HepG2 (cell line): ENCODE results near the gene GSDMA. TPM values are rescaled to one million over a fixed set of nuclear protein-coding genes. Genes with fewer than 3 reads are reported as not detected.
A peak's percentile ranks its signal among the peaks of the same experiment; 100 is the strongest.

Experiments used
- ATAC-seq: fragments of 200-7000 bp; cut with Tn5 transposase; 3 replicates; pipeline ENCODE4 v1.9.1; 2020; ENCODE audit warnings: mild to moderate bottlenecking, moderate library complexity
- BruUV-seq: library from RNA; stranded (reverse); fragments of 400-500 nt; replicated peaks from 2 replicates; lab custom pipeline; 2021; lab: Mats Ljungman, UMichigan
- CTCF ChIA-PET: fragments of 300-600 bp; formaldehyde crosslinking; extraction: SDS; loops from one replicate; lab custom pipeline; 2021; ENCODE audit warnings: low total read pairs, inconsistent platforms, low intra/inter-chr PET ratio; lab: Yijun Ruan, JAX
- POLR2A ChIA-PET: fragments of 350-600 bp; sonication (Branson Sonifier 250); formaldehyde crosslinking; loops from one replicate; lab custom pipeline; 2020; ENCODE audit warnings: antibody characterized with exemption, inconsistent platforms; lab: Yijun Ruan, JAX
- DNase-seq: peaks from one replicate; pipeline ENCODE4 v3.0.0-alpha.2; 2015; ENCODE audit warnings: low spot score
- FAIRE-seq: peaks from 3 replicates; lab custom pipeline; 2011; peaks lifted over from hg19 to GRCh38; lab: Jason Lieb, UNC
- H2AFZ ChIP-seq: one replicate; pipeline ENCODE4 v1.6.1; 2011; ENCODE audit warnings: low read length, inconsistent platforms
- H3K27ac ChIP-seq: fragments of 300-600 bp; 3 replicates; pipeline ENCODE4 v1.8.0; 2011; ENCODE audit warnings: mixed run types, mild to moderate bottlenecking, mixed read lengths, low read length, inconsistent platforms; ENCODE audit not compliant: insufficient read depth; ENCODE audit errors: extremely low read length
- H3K27me3 ChIP-seq, 2 experiments: fragments of 200-600 bp in 1 of 2; 2 replicates in 1 of 2; 3 replicates in 1 of 2; pipeline versions ENCODE4 v1.6.0 to v1.8.0; 2011; ENCODE audit warnings: low read length in 2 of 2, mild to moderate bottlenecking in 2 of 2, moderate library complexity in 2 of 2, inconsistent platforms in 1 of 2; ENCODE audit not compliant: insufficient read depth in 2 of 2, control insufficient read depth in 1 of 2
- H3K36me3 ChIP-seq, 2 experiments: fragments of 200-600 bp in 1 of 2; replicated peaks in 1 of 2; 2 replicates in 1 of 2; 3 replicates in 1 of 2; pipeline versions ENCODE4 v1.5.1 to v1.8.0; 2011; ENCODE audit warnings: low read length in 2 of 2, inconsistent platforms in 1 of 2; ENCODE audit not compliant: insufficient read depth in 2 of 2, control insufficient read depth in 1 of 2
- H3K4me1 ChIP-seq: 2 replicates; pipeline ENCODE4 v1.5.1; 2012; ENCODE audit warnings: low read length, inconsistent platforms; ENCODE audit not compliant: insufficient read depth
- H3K4me2 ChIP-seq: 2 replicates; pipeline ENCODE4 v1.6.0; 2011; ENCODE audit warnings: low read depth, low read length, inconsistent platforms
- H3K4me3 ChIP-seq, 3 experiments: fragments of 200-600 bp in 1 of 3; sonication (generic), shearing (Covaris generic) in 1 of 3; replicated peaks in 1 of 3; 2 replicates each; pipeline ENCODE4 v1.5.1; 2011 to 2016; ENCODE audit warnings: low read length in 3 of 3, inconsistent platforms in 2 of 3, low read depth in 2 of 3, mild to moderate bottlenecking in 2 of 3, control low read depth in 1 of 3, mixed read lengths in 1 of 3; ENCODE audit not compliant: insufficient read depth in 1 of 3
- H3K79me2 ChIP-seq: one replicate; pipeline ENCODE4 v1.6.1; 2011; ENCODE audit warnings: low read length, inconsistent platforms; ENCODE audit not compliant: insufficient read depth
- H3K9ac ChIP-seq: 2 replicates; pipeline ENCODE4 v1.6.0; 2011; ENCODE audit warnings: mild to moderate bottlenecking, low read depth, low read length, inconsistent platforms; ENCODE audit not compliant: insufficient read depth
- H3K9me3 ChIP-seq: 2 replicates; pipeline ENCODE4 v1.5.1; 2012; ENCODE audit warnings: mild to moderate bottlenecking, low read length
- H4K20me1 ChIP-seq: 2 replicates; pipeline ENCODE4 v1.6.0; 2011; ENCODE audit warnings: inconsistent platforms, mild to moderate bottlenecking, low read length, moderate library complexity; ENCODE audit not compliant: insufficient read depth
- ARNTL ChIP-seq: sonication (generic); formaldehyde crosslinking; IDR thresholded peaks from 2 replicates; pipeline ENCODE4 v1.4.0; 2020; ENCODE audit warnings: mild to moderate bottlenecking, missing genetic modification reagents
- DNMT3B ChIP-seq: conservative IDR thresholded peaks from 2 replicates; pipeline ENCODE4 v1.6.1; 2016; ENCODE audit warnings: missing biosample characterization, control low read depth
- KLF11 ChIP-seq: IDR thresholded peaks from 2 replicates; pipeline ENCODE4 v1.6.1; 2016; ENCODE audit warnings: missing compliant biosample characterization
- NFRKB ChIP-seq: fragments of 450-650 bp; IDR thresholded peaks from 2 replicates; pipeline ENCODE4 v1.6.1; 2017
- NRL ChIP-seq: sonication (generic); formaldehyde crosslinking; IDR thresholded peaks from 2 replicates; pipeline ENCODE4 v1.5.0; 2020; ENCODE audit warnings: missing genetic modification reagents, mild to moderate bottlenecking, moderate library complexity, borderline replicate concordance
- PAX8 ChIP-seq: sonication (generic); formaldehyde crosslinking; IDR thresholded peaks from 2 replicates; pipeline ENCODE4 v1.8.0; 2022; ENCODE audit warnings: mild to moderate bottlenecking, missing genetic modification reagents, borderline replicate concordance
- RBM39 ChIP-seq: fragments of 200-400 bp; formaldehyde crosslinking; IDR thresholded peaks from one replicate; pipeline ENCODE4 v1.6.1; 2018; ENCODE audit warnings: antibody characterized with exemption, mild to moderate bottlenecking, low read depth, low read length; ENCODE audit not compliant: poor library complexity, severe bottlenecking
- RCOR2 ChIP-seq: IDR thresholded peaks from 2 replicates; pipeline ENCODE4 v1.6.1; 2016; ENCODE audit warnings: missing biosample characterization, missing genetic modification reagents
- SNAI1 ChIP-seq: sonication (generic); formaldehyde crosslinking; IDR thresholded peaks from 2 replicates; pipeline ENCODE4 v1.5.0; 2020; ENCODE audit warnings: mild to moderate bottlenecking, missing genetic modification reagents, borderline replicate concordance
- XRCC5 ChIP-seq: fragments of 200-400 bp; formaldehyde crosslinking; optimal IDR thresholded peaks from 2 replicates; pipeline ENCODE3; 2017; ENCODE audit warnings: mild to moderate bottlenecking, low read length
- ZFP36L1 ChIP-seq: sonication (generic); formaldehyde crosslinking; IDR thresholded peaks from 2 replicates; pipeline ENCODE4 v1.8.0; 2022; ENCODE audit warnings: mild to moderate bottlenecking, missing genetic modification reagents, moderate library complexity
- ZIK1 ChIP-seq: sonication (generic); formaldehyde crosslinking; IDR thresholded peaks from 2 replicates; pipeline ENCODE4 v1.5.0; 2020; ENCODE audit warnings: mild to moderate bottlenecking, low read depth, missing genetic modification reagents, borderline replicate concordance
- ZNF232 ChIP-seq: sonication (generic); formaldehyde crosslinking; IDR thresholded peaks from 2 replicates; pipeline ENCODE4 v1.4.0; 2020; ENCODE audit warnings: missing genetic modification reagents, borderline replicate concordance
- ZNF547 ChIP-seq: sonication (generic); formaldehyde crosslinking; IDR thresholded peaks from 2 replicates; pipeline ENCODE4 v1.5.1; 2020; ENCODE audit warnings: mild to moderate bottlenecking, missing genetic modification reagents
- ZNF550 ChIP-seq: sonication (generic); formaldehyde crosslinking; IDR thresholded peaks from 2 replicates; pipeline ENCODE4 v1.4.0; 2020; ENCODE audit warnings: mild to moderate bottlenecking, missing genetic modification reagents, borderline replicate concordance
- ZNF670 ChIP-seq: sonication (generic); formaldehyde crosslinking; IDR thresholded peaks from 2 replicates; pipeline ENCODE4 v1.8.0; 2022; ENCODE audit warnings: mild to moderate bottlenecking, missing genetic modification reagents, borderline replicate concordance
- ZNF773 ChIP-seq: sonication (generic); formaldehyde crosslinking; IDR thresholded peaks from 2 replicates; pipeline ENCODE4 v1.4.0; 2020; ENCODE audit warnings: missing genetic modification reagents, borderline replicate concordance
- WGBS: methylation state at CpG from one replicate; pipeline ENCODE4 v1.1.6; 2017; ENCODE audit warnings: low lambda C conversion rate; 5-methylcytosine and 5-hydroxymethylcytosine counted together
- in situ Hi-C: cut with HindIII; loops from 2 replicates; pipeline ENCODE4 v1.10.0; 2017; ENCODE audit warnings: low pct_unique_long_range_greater_than_20kb; ENCODE audit not compliant: extremely low pct_ligation_motif_present
- intact Hi-C: fragments of 100-400 bp; cut with micrococcal nuclease; formaldehyde crosslinking; loops from one replicate; pipeline ENCODE4 v1.10.0; 2022; ENCODE audit not compliant: unreplicated experiment
- polyA plus RNA-seq, 8 experiments: library from polyadenylated mRNA; depleted of rRNA in 3 of 8; stranded (reverse) in 7 of 8; unstranded in 1 of 8; fragments of >200 nt; fragmentation: Illumina TruSeq in 4 of 8; extraction: Trizol in 4 of 8; gene quantifications; 2 replicates each; pipeline versions ENCODE4 v1.2.1 to v1.2.3, GENCODE V29; 2011 to 2016; ENCODE audit warnings: low read depth in 4 of 8, missing spikeins in 1 of 8, mixed read lengths in 1 of 8; ENCODE audit not compliant: insufficient read depth in 1 of 8
- total RNA-seq, 5 experiments: library from RNA; depleted of rRNA; stranded (reverse); fragments of >200 nt; fragmentation: Illumina TruSeq; extraction: Trizol; gene quantifications; 2 replicates each; pipeline ENCODE4 v1.2.3, GENCODE V29; 2016; ENCODE audit warnings: low read depth in 1 of 5
- TF ChIP-seq, protein P1 (sequence below): sonication (generic); formaldehyde crosslinking; IDR thresholded peaks from 2 replicates; pipeline ENCODE4 v1.4.0; 2020; ENCODE audit warnings: missing genetic modification reagents, borderline replicate concordance
- TF ChIP-seq, protein P2 (sequence below): sonication (generic); formaldehyde crosslinking; IDR thresholded peaks from 2 replicates; pipeline ENCODE4 v1.4.0; 2020; ENCODE audit warnings: low read depth, mild to moderate bottlenecking, missing genetic modification reagents
- TF ChIP-seq, protein P3 (sequence below): sonication (generic); formaldehyde crosslinking; IDR thresholded peaks from 2 replicates; pipeline ENCODE4 v1.4.0; 2020; ENCODE audit warnings: missing genetic modification reagents

Gene GSDMA
- total and polyA plus RNA-seq, 2 of the 13 experiments (the other 11 are each of a cell fraction or from before 2014, with no cell fraction given): not detected

DNA sequence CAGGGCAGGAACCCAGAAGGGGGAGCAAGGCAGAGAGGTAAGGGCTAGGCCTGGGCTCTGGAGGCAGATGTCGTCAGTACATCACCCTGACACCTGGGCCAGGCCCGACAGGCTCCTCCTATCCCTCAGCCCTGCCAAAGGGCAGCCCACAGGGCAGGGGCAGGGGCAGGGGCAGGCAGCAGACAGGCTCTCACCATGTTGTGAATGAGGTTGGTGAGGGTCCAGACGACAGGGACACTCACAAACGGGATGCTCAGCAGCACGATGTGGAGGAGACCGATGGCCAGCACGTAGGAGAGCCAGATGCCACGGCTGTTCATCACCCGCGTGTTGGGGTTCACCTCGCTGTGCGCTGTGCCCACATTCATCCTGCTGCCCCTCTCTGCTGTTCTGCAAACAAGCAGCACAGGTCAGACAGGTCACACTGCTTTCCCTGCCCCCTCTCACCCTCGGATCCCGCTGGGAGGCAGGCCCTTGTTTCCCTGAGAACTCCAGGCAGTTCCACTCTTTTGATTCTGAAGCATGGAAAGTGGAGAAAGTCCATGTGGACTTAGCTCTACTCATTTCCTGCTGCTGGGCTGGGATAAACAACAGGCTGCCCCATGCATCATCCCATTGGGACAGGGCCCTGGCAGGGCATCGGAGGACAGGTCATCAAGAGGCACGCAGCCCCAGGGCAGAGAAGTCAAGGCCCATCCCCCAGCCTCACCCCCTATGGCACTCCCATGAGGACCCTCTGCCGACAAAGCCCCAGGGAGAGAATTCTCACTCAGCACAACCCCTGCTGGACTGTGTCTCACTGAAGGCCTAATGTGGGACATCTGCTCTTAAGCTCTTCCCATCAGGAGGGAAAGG is 38.7 kb upstream of the GSDMA start:
- in situ Hi-C loops: loop anchor here (5.0 kb wide), 1 partner anchor 48 kb away; no protein-coding TSS in a partner anchor
- Histone ChIP-seq H2AFZ (no peak overlapping the region), H3K9ac (peak overlapping the region; percentile 90), H3K27me3 (no peaks in the 10 kb centered on the region; a peak in 1 of 5 replicates), H3K4me2 (peak overlapping the region; percentile 97), H4K20me1 (peaks cover 11% of the 10 kb centered on the region; the same call in 1 of the 2 replicates), H3K4me1 (peaks cover 79% of the 10 kb centered on the region), H3K79me2 (peaks cover 50% of the 10 kb centered on the region), H3K27ac (peak overlapping the region; percentile 93), H3K36me3 (peaks cover 25 to 26% of the 10 kb centered on the region in 2 experiments), H3K9me3 (no peaks in the 10 kb centered on the region), H3K4me3 (peak overlapping the region; percentile 29 to 96 (median 72); a peak in 5 of 6 replicates)
- CTCF ChIA-PET: no interaction called here
- peak; percentile 97 for DNase-seq
- WGBS: 18% methylated on average over 8 of the region's 17 CpGs
- peak; percentile 66 for ATAC-seq
- POLR2A ChIA-PET: interaction anchor here (0.5 to 5.3 kb wide), 9 partner anchors 10 to 185 kb away, joined by 3 to 47 read pairs (median 4); partner anchors contain the start of genes NR1D1 and PSMD3
- FAIRE-seq: peak; percentile 89
- intact Hi-C loops: loop anchor here (10.0 kb wide), 1 partner anchor 181 kb away; the partner anchor contains the start of gene NR1D1
- no TSS peak for BruUV-seq
- TF ChIP-seq DNMT3B (0 out of 2 replicates have a peak, but pooled peaks have one; percentile 49), ZNF670 (CRISPR knock-in tag) (peak; percentile 96), ZFP36L1 (CRISPR knock-in tag) (peak; percentile 99), ZNF232 (CRISPR knock-in tag) (peak; percentile 97), ARNTL (CRISPR knock-in tag) (peak; percentile 94), ZNF547 (peak; percentile 87), RBM39 (peak; percentile 35), XRCC5 (peak; percentile 82), NRL (CRISPR knock-in tag) (no peak), SNAI1 (CRISPR knock-in tag) (peak; percentile 95), NFRKB (no peak), ZNF773 (CRISPR knock-in tag) (0 out of 2 replicates have a peak, but pooled peaks have one; percentile 38), ZIK1 (0 out of 2 replicates have a peak, but pooled peaks have one; percentile 23), PAX8 (CRISPR knock-in tag) (0 out of 2 replicates have a peak, but pooled peaks have one; percentile 54), RCOR2 (CRISPR knock-in tag) (peak; percentile 96), KLF11 (peak; percentile 74; the same call in 1 of the 2 replicates), ZNF550 (no peak; the same call in 1 of the 2 replicates)
- TF ChIP-seq, protein P1, sequence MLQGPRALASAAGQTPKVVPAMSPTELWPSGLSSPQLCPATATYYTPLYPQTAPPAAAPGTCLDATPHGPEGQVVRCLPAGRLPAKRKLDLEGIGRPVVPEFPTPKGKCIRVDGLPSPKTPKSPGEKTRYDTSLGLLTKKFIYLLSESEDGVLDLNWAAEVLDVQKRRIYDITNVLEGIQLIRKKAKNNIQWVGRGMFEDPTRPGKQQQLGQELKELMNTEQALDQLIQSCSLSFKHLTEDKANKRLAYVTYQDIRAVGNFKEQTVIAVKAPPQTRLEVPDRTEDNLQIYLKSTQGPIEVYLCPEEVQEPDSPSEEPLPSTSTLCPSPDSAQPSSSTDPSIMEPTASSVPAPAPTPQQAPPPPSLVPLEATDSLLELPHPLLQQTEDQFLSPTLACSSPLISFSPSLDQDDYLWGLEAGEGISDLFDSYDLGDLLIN (CRISPR knock-in tag): 0 out of 2 replicates have a peak, but pooled peaks have one; percentile 91
- TF ChIP-seq, protein P2, sequence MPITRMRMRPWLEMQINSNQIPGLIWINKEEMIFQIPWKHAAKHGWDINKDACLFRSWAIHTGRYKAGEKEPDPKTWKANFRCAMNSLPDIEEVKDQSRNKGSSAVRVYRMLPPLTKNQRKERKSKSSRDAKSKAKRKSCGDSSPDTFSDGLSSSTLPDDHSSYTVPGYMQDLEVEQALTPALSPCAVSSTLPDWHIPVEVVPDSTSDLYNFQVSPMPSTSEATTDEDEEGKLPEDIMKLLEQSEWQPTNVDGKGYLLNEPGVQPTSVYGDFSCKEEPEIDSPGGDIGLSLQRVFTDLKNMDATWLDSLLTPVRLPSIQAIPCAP (CRISPR knock-in tag): no peak; the same call in 1 of the 2 replicates
- TF ChIP-seq, protein P3, sequence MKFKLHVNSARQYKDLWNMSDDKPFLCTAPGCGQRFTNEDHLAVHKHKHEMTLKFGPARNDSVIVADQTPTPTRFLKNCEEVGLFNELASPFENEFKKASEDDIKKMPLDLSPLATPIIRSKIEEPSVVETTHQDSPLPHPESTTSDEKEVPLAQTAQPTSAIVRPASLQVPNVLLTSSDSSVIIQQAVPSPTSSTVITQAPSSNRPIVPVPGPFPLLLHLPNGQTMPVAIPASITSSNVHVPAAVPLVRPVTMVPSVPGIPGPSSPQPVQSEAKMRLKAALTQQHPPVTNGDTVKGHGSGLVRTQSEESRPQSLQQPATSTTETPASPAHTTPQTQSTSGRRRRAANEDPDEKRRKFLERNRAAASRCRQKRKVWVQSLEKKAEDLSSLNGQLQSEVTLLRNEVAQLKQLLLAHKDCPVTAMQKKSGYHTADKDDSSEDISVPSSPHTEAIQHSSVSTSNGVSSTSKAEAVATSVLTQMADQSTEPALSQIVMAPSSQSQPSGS (CRISPR knock-in tag): peak; percentile 88
